Neural progenitor cell (in vitro differentiated cells): ENCODE measurements around the gene NDFIP2. TPM values are rescaled to one million over a fixed set of nuclear protein-coding genes. Genes with fewer than 3 reads are reported as not detected.

ENCODE experiments used
- DNase-seq: peaks from one replicate; pipeline ENCODE4 v3.0.0-alpha.2; 2016; ENCODE audit warnings: low spot score
- H2AFZ ChIP-seq: fragments of 200-600 bp; sonication (generic); replicated peaks from 2 replicates; pipeline ENCODE4 v1.6.1; 2016; ENCODE audit warnings: antibody characterized with exemption
- H3F3A ChIP-seq: fragments of 200-600 bp; sonication (generic); 2 replicates; pipeline ENCODE4 v1.6.1; 2016; ENCODE audit warnings: antibody characterized with exemption, low read depth
- H3K27ac ChIP-seq: fragments of 200-600 bp; sonication (generic); 2 replicates; pipeline ENCODE4 v1.5.1; 2016; ENCODE audit warnings: mild to moderate bottlenecking
- H3K27me3 ChIP-seq: fragments of 200-600 bp; sonication (generic); 2 replicates; pipeline ENCODE4 v1.6.1; 2016; ENCODE audit warnings: mild to moderate bottlenecking, moderate library complexity
- H3K36me3 ChIP-seq: fragments of 200-600 bp; sonication (generic); 2 replicates; pipeline ENCODE4 v1.5.1; 2016
- H3K4me1 ChIP-seq: fragments of 200-600 bp; sonication (generic); 2 replicates; pipeline ENCODE4 v1.6.1; 2016; ENCODE audit warnings: mixed run types
- H3K4me2 ChIP-seq: fragments of 200-600 bp; sonication (generic); 2 replicates; pipeline ENCODE4 v1.6.1; 2016
- H3K4me3 ChIP-seq: fragments of 200-600 bp; sonication (generic); 2 replicates; pipeline ENCODE4 v1.5.1; 2016
- H3K79me2 ChIP-seq: fragments of 200-600 bp; sonication (generic); 2 replicates; pipeline ENCODE4 v1.6.1; 2016; ENCODE audit warnings: low read depth
- H3K9ac ChIP-seq: fragments of 200-600 bp; sonication (generic); 2 replicates; pipeline ENCODE4 v1.6.1; 2016
- H3K9me3 ChIP-seq: fragments of 200-600 bp; sonication (generic); 2 replicates; pipeline ENCODE4 v1.5.1; 2016; ENCODE audit warnings: low read depth
- H4K20me1 ChIP-seq: fragments of 200-600 bp; sonication (generic); 2 replicates; pipeline ENCODE4 v1.6.1; 2016; ENCODE audit warnings: low read depth
- H3K27ac Mint-ChIP-seq: 3 replicates; pipeline ENCODE4 v1.8.0; 2021; ENCODE audit warnings: mixed read lengths
- H3K27me3 Mint-ChIP-seq: 2 replicates; pipeline ENCODE4 v1.8.0; 2022; ENCODE audit warnings: low read depth, mild to moderate bottlenecking, inconsistent platforms, moderate library complexity, mixed read lengths; ENCODE audit not compliant: insufficient read depth
- H3K36me3 Mint-ChIP-seq: 3 replicates; pipeline ENCODE4 v1.8.0; 2021; ENCODE audit warnings: mixed read lengths
- H3K4me1 Mint-ChIP-seq: 3 replicates; pipeline ENCODE4 v1.8.0; 2021; ENCODE audit warnings: mixed read lengths
- H3K4me3 Mint-ChIP-seq: 3 replicates; pipeline ENCODE4 v1.8.0; 2021; ENCODE audit warnings: mild to moderate bottlenecking, moderate library complexity, mixed read lengths
- H3K9me3 Mint-ChIP-seq: 3 replicates; pipeline ENCODE4 v1.8.0; 2020; ENCODE audit warnings: mixed read lengths
- EZH2 ChIP-seq: fragments of 200-600 bp; sonication (generic); IDR thresholded peaks from 2 replicates; pipeline ENCODE4 v1.6.1; 2017; ENCODE audit warnings: antibody characterized with exemption, mild to moderate bottlenecking, moderate library complexity
- EZH2phosphoT487 ChIP-seq: fragments of 200-600 bp; sonication (generic); IDR thresholded peaks from 2 replicates; pipeline ENCODE4 v1.6.1; 2017; ENCODE audit warnings: antibody characterized with exemption
- total RNA-seq: library from RNA; depleted of rRNA; stranded (reverse); fragments of >200 nt; gene quantifications from 2 replicates; pipeline ENCODE4 v1.2.3, GENCODE V29; 2015; ENCODE audit warnings: low replicate concordance
- TF ChIP-seq, protein P1 (sequence below): fragments of 200-600 bp; sonication (generic); IDR thresholded peaks from 2 replicates; pipeline ENCODE4 v1.5.1; 2017; ENCODE audit warnings: antibody characterized with exemption, mild to moderate bottlenecking

Gene NDFIP2
- total RNA-seq, 1 donor from 2014 or later: 25.4 TPM

- TF ChIP-seq EZH2phosphoT487: no peak
- no peak for TF ChIP-seq EZH2
- TF ChIP-seq, protein P1, sequence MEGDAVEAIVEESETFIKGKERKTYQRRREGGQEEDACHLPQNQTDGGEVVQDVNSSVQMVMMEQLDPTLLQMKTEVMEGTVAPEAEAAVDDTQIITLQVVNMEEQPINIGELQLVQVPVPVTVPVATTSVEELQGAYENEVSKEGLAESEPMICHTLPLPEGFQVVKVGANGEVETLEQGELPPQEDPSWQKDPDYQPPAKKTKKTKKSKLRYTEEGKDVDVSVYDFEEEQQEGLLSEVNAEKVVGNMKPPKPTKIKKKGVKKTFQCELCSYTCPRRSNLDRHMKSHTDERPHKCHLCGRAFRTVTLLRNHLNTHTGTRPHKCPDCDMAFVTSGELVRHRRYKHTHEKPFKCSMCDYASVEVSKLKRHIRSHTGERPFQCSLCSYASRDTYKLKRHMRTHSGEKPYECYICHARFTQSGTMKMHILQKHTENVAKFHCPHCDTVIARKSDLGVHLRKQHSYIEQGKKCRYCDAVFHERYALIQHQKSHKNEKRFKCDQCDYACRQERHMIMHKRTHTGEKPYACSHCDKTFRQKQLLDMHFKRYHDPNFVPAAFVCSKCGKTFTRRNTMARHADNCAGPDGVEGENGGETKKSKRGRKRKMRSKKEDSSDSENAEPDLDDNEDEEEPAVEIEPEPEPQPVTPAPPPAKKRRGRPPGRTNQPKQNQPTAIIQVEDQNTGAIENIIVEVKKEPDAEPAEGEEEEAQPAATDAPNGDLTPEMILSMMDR: no peak
- no peak overlapping the region for H3K4me2 ChIP-seq
- H3K27ac Mint-ChIP-seq: no peak overlapping the region
Observed at GRCh38 chr13:79533781-79534400, 52.9 kb downstream of the NDFIP2 start.

GRCh38 chr13:79534596-79534995 is 53.6 kb downstream of the NDFIP2 start:
- no peaks in the 10 kb centered on the region for H3F3A ChIP-seq
- no peak overlapping the region for H2AFZ ChIP-seq
- peaks cover 18% of the 10 kb centered on the region for H3K4me1 ChIP-seq
- H3K9me3 ChIP-seq: no peaks in the 10 kb centered on the region
- Mint-ChIP-seq H3K36me3 (peaks cover 3% of the 10 kb centered on the region), H3K4me3 (no peak overlapping the region), H3K4me1 (no peaks in the 10 kb centered on the region), H3K27ac (no peak overlapping the region), H3K27me3 (peaks cover 2% of the 10 kb centered on the region), H3K9me3 (no peaks in the 10 kb centered on the region)
- no peaks in the 10 kb centered on the region for H4K20me1 ChIP-seq
- H3K27me3 ChIP-seq: no peaks in the 10 kb centered on the region
- no peak overlapping the region for H3K27ac ChIP-seq
- H3K4me2 ChIP-seq: no peak overlapping the region
- H3K9ac ChIP-seq: no peak overlapping the region
- no peak for DNase-seq
- no peaks in the 10 kb centered on the region for H3K36me3 ChIP-seq
- TF ChIP-seq EZH2phosphoT487 (no peak), EZH2 (no peak)
- TF ChIP-seq, protein P1: no peak
- peaks cover 3% of the 10 kb centered on the region for H3K79me2 ChIP-seq
- H3K4me3 ChIP-seq: no peak overlapping the region

More at GRCh38 chr13:79533781-79534400, 52.9 kb downstream of the NDFIP2 start:
- Histone ChIP-seq H3F3A (no peaks in the 10 kb centered on the region), H3K9ac (no peak overlapping the region), H3K9me3 (no peaks in the 10 kb centered on the region), H3K27ac (no peak overlapping the region), H2AFZ (no peak overlapping the region), H3K79me2 (peaks cover 3% of the 10 kb centered on the region), H3K4me1 (peaks cover 21% of the 10 kb centered on the region), H3K4me3 (no peak overlapping the region), H3K36me3 (no peaks in the 10 kb centered on the region), H4K20me1 (no peaks in the 10 kb centered on the region), H3K27me3 (no peaks in the 10 kb centered on the region)
- Mint-ChIP-seq H3K27me3 (peaks cover 2% of the 10 kb centered on the region), H3K4me1 (peaks cover 4% of the 10 kb centered on the region), H3K4me3 (no peak overlapping the region), H3K9me3 (no peaks in the 10 kb centered on the region), H3K36me3 (peaks cover 3% of the 10 kb centered on the region)
- no peak for DNase-seq

GRCh38 chr13:79538757-79539156 is 57.8 kb downstream of the NDFIP2 start:
- H3K27ac ChIP-seq: no peak overlapping the region
- peak overlapping the region; percentile 72 for H3K27ac Mint-ChIP-seq
- TF ChIP-seq EZH2: no peak

GRCh38 chr13:79540504-79540903 is 59.5 kb downstream of the NDFIP2 start:
- H3K27me3 Mint-ChIP-seq: peaks cover 2% of the 10 kb centered on the region
- H3K27ac ChIP-seq: no peak overlapping the region
- peaks cover 1% of the 10 kb centered on the region for H3K36me3 Mint-ChIP-seq

More at GRCh38 chr13:79538757-79539156, 57.8 kb downstream of the NDFIP2 start:
- H3K9me3 ChIP-seq: no peaks in the 10 kb centered on the region
- H3K36me3 ChIP-seq: no peaks in the 10 kb centered on the region
- H3K9ac ChIP-seq: no peak overlapping the region
- peaks cover 3% of the 10 kb centered on the region for H3K79me2 ChIP-seq
- H4K20me1 ChIP-seq: no peaks in the 10 kb centered on the region
- H3F3A ChIP-seq: no peaks in the 10 kb centered on the region
- H3K4me3 ChIP-seq: no peak overlapping the region
- Mint-ChIP-seq H3K36me3 (peaks cover 1% of the 10 kb centered on the region), H3K4me1 (peaks cover 4% of the 10 kb centered on the region), H3K4me3 (no peak overlapping the region), H3K27me3 (peaks cover 2% of the 10 kb centered on the region), H3K9me3 (no peaks in the 10 kb centered on the region)
- H3K4me2 ChIP-seq: no peak overlapping the region
- no peak for DNase-seq
- H3K27me3 ChIP-seq: no peaks in the 10 kb centered on the region
- no peak overlapping the region for H2AFZ ChIP-seq
- H3K4me1 ChIP-seq: peaks cover 18% of the 10 kb centered on the region

More at GRCh38 chr13:79540504-79540903, 59.5 kb downstream of the NDFIP2 start:
- no peak overlapping the region for H3K9ac ChIP-seq
- no peaks in the 10 kb centered on the region for H3K9me3 Mint-ChIP-seq
- TF ChIP-seq, protein P1: no peak
- TF ChIP-seq EZH2phosphoT487 (no peak), EZH2 (no peak)
- no peak overlapping the region for H2AFZ ChIP-seq
- DNase-seq: no peak
- H3F3A ChIP-seq: no peaks in the 10 kb centered on the region
- H3K4me3 Mint-ChIP-seq: no peak overlapping the region
- H3K4me2 ChIP-seq: no peak overlapping the region
- no peaks in the 10 kb centered on the region for H3K9me3 ChIP-seq
- H3K36me3 ChIP-seq: no peaks in the 10 kb centered on the region
- no peaks in the 10 kb centered on the region for H3K27me3 ChIP-seq
- H3K4me1 ChIP-seq: peaks cover 9% of the 10 kb centered on the region
- H3K79me2 ChIP-seq: peaks cover 3% of the 10 kb centered on the region
- H3K27ac Mint-ChIP-seq: no peak overlapping the region
- H3K4me1 Mint-ChIP-seq: peaks cover 7% of the 10 kb centered on the region
- H3K4me3 ChIP-seq: no peak overlapping the region
- no peaks in the 10 kb centered on the region for H4K20me1 ChIP-seq
